DMS114 treated with DMSO at 0.1 percent for 48 hours (cell line): Measurements from ENCODE around the gene SETD1A.
A peak's percentile ranks its signal among the peaks of the same experiment; 100 is the strongest.
"Not testable (repeated sequence)": the region's sequence is repeated elsewhere in the genome, so short reads cannot be mapped to it uniquely, and the experiment has no call there.

Source experiments
- DNase-seq: peaks from one replicate; lab custom pipeline; 2025; ENCODE audit not compliant: unreplicated experiment; lab: John Stamatoyannopoulos, UW

SETD1A gene

GRCh38 chr16:30928390-30928789, 29.2 kb upstream of the SETD1A start:
- no peak for DNase-seq

- no peak for DNase-seq
Measured at GRCh38 chr16:30929167-30929566, 28.4 kb upstream of the SETD1A start.

- no peak for DNase-seq
Measured at GRCh38 chr16:30930160-30930571, 27.4 kb upstream of the SETD1A start.

- no peak for DNase-seq
Measured at GRCh38 chr16:30931068-30931650, 26.4 kb upstream of the SETD1A start.

- peak; percentile 17 for DNase-seq
Measured at GRCh38 chr16:30934827-30935557, 22.6 kb upstream of the SETD1A start.

- DNase-seq, result no peak
Measured at GRCh38 chr16:30937692-30938091, 19.9 kb upstream of the SETD1A start.

- DNase-seq, result not testable (repeated sequence)
Measured at GRCh38 chr16:30939571-30939970, 18.0 kb upstream of the SETD1A start.

GRCh38 chr16:30941600-30942425, 15.7 kb upstream of the SETD1A start:
- peak; percentile 15 for DNase-seq

- no peak for DNase-seq
Measured at GRCh38 chr16:30942426-30942806, 15.1 kb upstream of the SETD1A start.

- DNase-seq, result no peak
Measured at GRCh38 chr16:30944352-30944751, 13.2 kb upstream of the SETD1A start.

- DNase-seq, result no peak
Measured at GRCh38 chr16:30946671-30947540, 10.6 kb upstream of the SETD1A start.

- DNase-seq, result no peak
Measured at GRCh38 chr16:30947541-30947858, 10.1 kb upstream of the SETD1A start.

- peak; percentile 98 for DNase-seq
Measured at GRCh38 chr16:30947859-30948666, 9.5 kb upstream of the SETD1A start.

- peak; percentile 50 for DNase-seq
Measured at GRCh38 chr16:30948667-30949649, 8.6 kb upstream of the SETD1A start, which contains the start of gene ORAI3. ORAI3 (plus strand) TSS chr16:30949068; CDS start chr16:30949290, 222 bp downstream.

GRCh38 chr16:30949650-30950515, 7.7 kb upstream of the SETD1A start:
- DNase-seq, result no peak

GRCh38 chr16:30950516-30951065, 7.0 kb upstream of the SETD1A start:
- no peak for DNase-seq

- no peak for DNase-seq
Measured at GRCh38 chr16:30951193-30951592, 6.4 kb upstream of the SETD1A start.

GRCh38 chr16:30951750-30952149, 5.8 kb upstream of the SETD1A start:
- DNase-seq, result no peak
